ENCODE results near the gene PDXK.
"Not testable (repeated sequence)": the region's sequence is repeated elsewhere in the genome, so short reads cannot be mapped to it uniquely, and the experiment has no call there.

The PDXK gene

GRCh38 chr21:43718872-43719747 lies at the start of gene PDXK:
TSS of gene PDXK (plus strand) at chr21:43719129. CDS start at chr21:43719295, 166 bp downstream.
- DNase-seq (ENCODE audit: low spot score), result peak; percentile 97

- DNase-seq (ENCODE audit: low spot score), result no peak
These were observed 48.9 kb upstream of the PDXK start for GRCh38 chr21:43669828-43670605.

- no peak for DNase-seq (ENCODE audit: low spot score)
These were observed 43.1 kb upstream of the PDXK start for GRCh38 chr21:43675871-43676270.

- DNase-seq (ENCODE audit: low spot score), result no peak
These were observed 42.5 kb upstream of the PDXK start for GRCh38 chr21:43676391-43676790.

- DNase-seq (ENCODE audit: low spot score), result no peak
These were observed 39.0 kb upstream of the PDXK start for GRCh38 chr21:43679951-43680350.

- DNase-seq (ENCODE audit: low spot score), result not testable (repeated sequence)
These were observed 38.5 kb upstream of the PDXK start for GRCh38 chr21:43680421-43680820.

- DNase-seq (ENCODE audit: low spot score), result no peak
These were observed 37.3 kb upstream of the PDXK start for GRCh38 chr21:43681650-43682049.

GRCh38 chr21:43684424-43684823 lies 34.5 kb upstream of the PDXK start:
- no peak for DNase-seq (ENCODE audit: low spot score)

GRCh38 chr21:43686811-43687565 lies 31.9 kb upstream of the PDXK start:
- no peak for DNase-seq (ENCODE audit: low spot score)

- no peak for DNase-seq (ENCODE audit: low spot score)
These were observed 31.1 kb upstream of the PDXK start for GRCh38 chr21:43687566-43688399.

- no peak for DNase-seq (ENCODE audit: low spot score)
These were observed 30.0 kb upstream of the PDXK start for GRCh38 chr21:43688906-43689305.

GRCh38 chr21:43689556-43690337 lies 29.2 kb upstream of the PDXK start:
- DNase-seq (ENCODE audit: low spot score), result no peak

- no peak for DNase-seq (ENCODE audit: low spot score)
These were observed 28.6 kb upstream of the PDXK start for GRCh38 chr21:43690346-43690745.

GRCh38 chr21:43691086-43691795 lies 27.7 kb upstream of the PDXK start:
- no peak for DNase-seq (ENCODE audit: low spot score)

GRCh38 chr21:43691801-43692200 lies 27.1 kb upstream of the PDXK start:
- no peak for DNase-seq (ENCODE audit: low spot score)

- DNase-seq (ENCODE audit: low spot score), result no peak
These were observed 26.0 kb upstream of the PDXK start for GRCh38 chr21:43692949-43693348.

GRCh38 chr21:43693981-43694380 lies 24.9 kb upstream of the PDXK start:
- DNase-seq (ENCODE audit: low spot score), result no peak

- DNase-seq (ENCODE audit: low spot score), result no peak
These were observed 24.4 kb upstream of the PDXK start for GRCh38 chr21:43694437-43695079.

- DNase-seq (ENCODE audit: low spot score), result no peak
These were observed 22.7 kb upstream of the PDXK start for GRCh38 chr21:43696214-43696613.

Data from GM03348 (cell line).